WERI-Rb-1 (cell line): Measurements from ENCODE around the gene ZSCAN30.

Experiments
- DNase-seq: peaks from one replicate; pipeline ENCODE4 v3.0.0-alpha.2; 2020
- H3K27ac ChIP-seq: fragments of 250-450 bp; sonication (Bioruptor Pico); 2 replicates; pipeline ENCODE4 v1.5.1; 2020; ENCODE audit warnings: mild to moderate bottlenecking, moderate library complexity
- H3K27me3 ChIP-seq: fragments of 250-450 bp; sonication (Bioruptor Pico); 2 replicates; pipeline ENCODE4 v1.5.1; 2021; ENCODE audit warnings: mild to moderate bottlenecking, low read depth, moderate library complexity; ENCODE audit not compliant: insufficient read depth, severe bottlenecking
- H3K36me3 ChIP-seq: fragments of 250-450 bp; sonication (Bioruptor Pico); 2 replicates; pipeline ENCODE4 v1.5.1; 2020; ENCODE audit warnings: mild to moderate bottlenecking, moderate library complexity
- H3K4me3 ChIP-seq: 2 replicates; pipeline ENCODE4 v1.5.1; 2011; ENCODE audit warnings: low read depth, mild to moderate bottlenecking, control low read depth, low read length
- H3K9me3 ChIP-seq: fragments of 250-450 bp; sonication (Bioruptor Pico); 2 replicates; pipeline ENCODE4 v1.5.1; 2021; ENCODE audit warnings: mild to moderate bottlenecking, moderate library complexity; ENCODE audit not compliant: severe bottlenecking
- TF ChIP-seq, protein P1 (sequence below): IDR thresholded peaks from 2 replicates; pipeline ENCODE4 v1.5.1; 2011; ENCODE audit warnings: low read depth, mild to moderate bottlenecking, control low read depth, inconsistent platforms, low read length

Gene ZSCAN30

DNA sequence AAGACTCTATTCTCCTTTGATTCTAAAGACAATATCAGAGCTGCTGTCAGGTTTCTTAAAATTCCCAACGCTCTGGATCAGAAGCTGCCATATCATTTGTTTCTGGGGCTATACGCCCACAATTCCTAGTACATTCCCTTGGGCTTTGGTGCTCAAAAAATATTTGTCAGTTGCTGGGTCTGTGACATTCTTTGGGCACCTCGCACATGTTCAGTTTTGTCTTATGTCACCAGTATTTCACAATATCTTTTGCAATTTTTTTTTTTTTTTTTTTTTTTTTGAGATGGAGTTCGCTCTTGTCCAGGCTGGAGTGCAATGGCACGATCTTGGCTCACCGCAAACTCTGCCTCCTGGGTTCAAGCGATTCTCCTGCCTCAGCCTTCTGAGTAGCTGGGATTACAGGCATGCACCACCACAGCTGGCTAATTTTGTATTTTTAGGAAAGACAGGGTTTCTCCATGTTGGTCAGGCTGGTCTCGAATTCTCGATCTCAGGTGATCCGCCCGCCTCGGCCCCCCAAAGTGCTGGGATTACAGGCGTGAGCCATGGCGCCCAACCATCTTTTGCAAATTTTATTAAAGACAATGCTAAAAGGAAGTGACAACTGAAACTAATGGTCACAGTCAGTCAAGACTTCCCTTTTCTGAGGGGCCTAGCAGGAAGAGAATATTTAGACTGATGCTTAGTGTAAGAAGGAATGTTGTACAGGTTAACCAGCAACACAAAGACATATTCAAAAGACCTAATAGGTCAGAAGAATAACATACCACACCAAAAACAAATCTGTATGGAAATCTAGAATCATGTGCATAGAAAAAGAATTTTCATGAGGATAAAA is 42.4 kb downstream of the ZSCAN30 start:
- Histone ChIP-seq H3K27me3 (no peaks in the 10 kb centered on the region), H3K36me3 (peaks cover 58% of the 10 kb centered on the region), H3K4me3 (no peak overlapping the region), H3K27ac (no peak overlapping the region), H3K9me3 (no peaks in the 10 kb centered on the region)
- TF ChIP-seq, protein P1, sequence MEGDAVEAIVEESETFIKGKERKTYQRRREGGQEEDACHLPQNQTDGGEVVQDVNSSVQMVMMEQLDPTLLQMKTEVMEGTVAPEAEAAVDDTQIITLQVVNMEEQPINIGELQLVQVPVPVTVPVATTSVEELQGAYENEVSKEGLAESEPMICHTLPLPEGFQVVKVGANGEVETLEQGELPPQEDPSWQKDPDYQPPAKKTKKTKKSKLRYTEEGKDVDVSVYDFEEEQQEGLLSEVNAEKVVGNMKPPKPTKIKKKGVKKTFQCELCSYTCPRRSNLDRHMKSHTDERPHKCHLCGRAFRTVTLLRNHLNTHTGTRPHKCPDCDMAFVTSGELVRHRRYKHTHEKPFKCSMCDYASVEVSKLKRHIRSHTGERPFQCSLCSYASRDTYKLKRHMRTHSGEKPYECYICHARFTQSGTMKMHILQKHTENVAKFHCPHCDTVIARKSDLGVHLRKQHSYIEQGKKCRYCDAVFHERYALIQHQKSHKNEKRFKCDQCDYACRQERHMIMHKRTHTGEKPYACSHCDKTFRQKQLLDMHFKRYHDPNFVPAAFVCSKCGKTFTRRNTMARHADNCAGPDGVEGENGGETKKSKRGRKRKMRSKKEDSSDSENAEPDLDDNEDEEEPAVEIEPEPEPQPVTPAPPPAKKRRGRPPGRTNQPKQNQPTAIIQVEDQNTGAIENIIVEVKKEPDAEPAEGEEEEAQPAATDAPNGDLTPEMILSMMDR: no peak
- no peak for DNase-seq

DNA sequence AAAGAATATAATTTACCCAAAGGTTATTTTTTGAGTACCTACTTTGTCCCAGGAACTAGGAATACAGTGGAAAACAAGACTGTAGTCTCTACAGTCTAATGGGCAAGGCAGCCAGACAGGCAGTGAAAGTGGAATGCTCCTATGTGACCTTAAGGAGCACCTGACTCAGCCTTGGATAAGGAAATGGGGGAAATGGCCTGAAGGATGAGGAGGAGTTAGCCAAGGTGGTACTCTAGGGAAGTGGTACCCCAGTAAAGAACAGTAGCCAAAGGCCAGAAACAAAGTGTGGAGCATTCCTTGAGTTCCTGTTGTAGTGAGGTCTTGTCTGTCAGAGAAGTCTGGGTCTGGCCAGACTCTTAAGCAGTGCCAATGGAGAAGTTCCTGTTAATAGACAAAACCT is 43.2 kb downstream of the ZSCAN30 start:
- no peaks in the 10 kb centered on the region for H3K9me3 ChIP-seq
- DNase-seq: no peak
- TF ChIP-seq, protein P1: no peak
- H3K27me3 ChIP-seq: no peaks in the 10 kb centered on the region
- no peak overlapping the region for H3K4me3 ChIP-seq
- H3K27ac ChIP-seq: no peak overlapping the region
- peaks cover 60% of the 10 kb centered on the region for H3K36me3 ChIP-seq

DNA sequence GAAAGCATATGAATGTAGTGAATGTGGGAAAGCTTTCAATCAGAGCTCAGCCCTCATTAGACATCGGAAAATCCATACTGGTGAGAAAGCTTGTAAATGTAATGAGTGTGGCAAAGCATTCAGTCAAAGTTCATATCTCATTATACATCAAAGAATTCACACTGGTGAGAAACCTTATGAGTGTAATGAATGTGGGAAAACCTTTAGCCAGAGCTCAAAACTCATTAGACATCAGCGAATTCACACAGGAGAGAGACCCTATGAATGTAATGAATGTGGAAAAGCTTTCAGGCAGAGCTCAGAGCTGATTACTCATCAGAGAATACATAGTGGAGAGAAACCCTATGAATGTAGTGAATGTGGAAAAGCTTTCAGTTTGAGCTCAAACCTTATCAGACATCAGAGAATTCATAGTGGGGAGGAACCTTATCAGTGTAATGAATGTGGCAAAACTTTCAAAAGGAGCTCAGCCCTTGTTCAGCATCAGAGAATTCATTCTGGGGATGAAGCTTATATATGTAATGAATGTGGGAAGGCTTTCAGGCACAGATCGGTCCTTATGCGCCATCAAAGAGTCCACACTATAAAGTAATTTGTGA is 44.2 kb downstream of the ZSCAN30 start:
- TF ChIP-seq, protein P1: no peak
- H3K27me3 ChIP-seq: no peaks in the 10 kb centered on the region
- H3K9me3 ChIP-seq: no peaks in the 10 kb centered on the region
- H3K4me3 ChIP-seq: no peak overlapping the region
- no peak overlapping the region for H3K27ac ChIP-seq
- no peak for DNase-seq
- peaks cover 60% of the 10 kb centered on the region for H3K36me3 ChIP-seq

DNA sequence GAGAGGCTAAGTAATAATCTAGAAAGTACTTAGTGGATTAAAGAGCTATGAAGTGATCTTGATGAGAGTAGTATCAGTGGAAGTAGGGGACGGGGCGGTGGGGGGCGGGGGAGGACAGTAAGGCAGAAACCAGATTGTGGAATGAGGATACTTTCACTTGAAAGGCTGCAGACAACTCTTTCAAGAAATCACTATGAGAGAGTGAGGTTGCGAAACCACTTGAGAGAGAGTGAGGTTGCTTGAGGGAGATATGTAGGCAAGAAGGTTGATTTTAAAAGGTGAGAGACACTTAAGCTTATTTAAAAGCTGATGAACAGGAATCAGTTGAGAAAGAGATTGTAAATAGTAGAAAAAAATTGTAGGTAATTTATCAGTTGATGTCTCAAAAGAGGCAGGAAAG is 45.4 kb downstream of the ZSCAN30 start:
- no peak for DNase-seq
- H3K27me3 ChIP-seq: no peaks in the 10 kb centered on the region
- H3K27ac ChIP-seq: no peak overlapping the region
- no peaks in the 10 kb centered on the region for H3K9me3 ChIP-seq
- TF ChIP-seq, protein P1: no peak
- peaks cover 62% of the 10 kb centered on the region for H3K36me3 ChIP-seq
- no peak overlapping the region for H3K4me3 ChIP-seq

DNA sequence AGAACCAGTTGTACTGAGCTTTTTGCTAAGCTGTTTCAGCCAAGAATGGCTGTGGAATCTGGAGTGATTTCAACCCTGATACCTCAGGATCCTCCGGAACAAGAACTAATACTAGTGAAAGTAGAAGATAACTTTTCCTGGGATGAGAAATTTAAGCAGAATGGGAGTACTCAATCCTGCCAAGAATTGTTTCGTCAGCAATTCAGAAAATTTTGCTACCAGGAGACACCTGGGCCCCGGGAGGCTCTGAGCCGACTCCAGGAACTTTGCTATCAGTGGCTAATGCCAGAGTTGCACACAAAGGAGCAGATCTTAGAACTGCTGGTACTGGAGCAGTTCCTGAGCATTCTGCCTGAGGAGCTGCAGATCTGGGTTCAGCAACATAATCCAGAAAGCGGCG is 47.6 kb downstream of the ZSCAN30 start:
- no peak overlapping the region for H3K27ac ChIP-seq
- H3K4me3 ChIP-seq: no peak overlapping the region
- no peak for DNase-seq
- H3K27me3 ChIP-seq: no peaks in the 10 kb centered on the region
- TF ChIP-seq, protein P1: no peak
- H3K36me3 ChIP-seq: peaks cover 48% of the 10 kb centered on the region
- H3K9me3 ChIP-seq: no peaks in the 10 kb centered on the region
